Stimulated activated CD4-positive, alpha-beta T cell treated with anti-CD3 and anti-CD28 coated beads, Interleukin-4, amount 100 ng/mL, for 48 hours (primary cell): ENCODE data around the gene KDM4D.
"Not testable (repeated sequence)": the region's sequence is repeated elsewhere in the genome, so short reads cannot be mapped to it uniquely, and the experiment has no call there.

ENCODE experiments used
- DNase-seq, 2 donors: peaks; one replicate each; pipeline ENCODE4 v3.0.0-alpha.2; 2020; ENCODE audit warnings: low read depth in 2 of 2

Gene KDM4D

GRCh38 chr11:95033051-95033450 lies 59.5 kb downstream of the KDM4D start:
- no peak for DNase-seq

- no peak for DNase-seq
Observed at GRCh38 chr11:95035316-95035715, 61.8 kb downstream of the KDM4D start.

GRCh38 chr11:95037356-95038035 lies 64.0 kb downstream of the KDM4D start:
- DNase-seq: not testable (repeated sequence)

GRCh38 chr11:95042239-95042638 lies 68.7 kb downstream of the KDM4D start:
- DNase-seq: no peak

- no peak for DNase-seq
Observed at GRCh38 chr11:95042906-95043305, 69.4 kb downstream of the KDM4D start.

GRCh38 chr11:95044010-95044409 lies 70.5 kb downstream of the KDM4D start:
- DNase-seq: no peak

GRCh38 chr11:95045812-95046211 lies 72.3 kb downstream of the KDM4D start:
- DNase-seq: no peak
